Effector memory CD8-positive, alpha-beta T cell (primary cell): ENCODE measurements around the gene SS18.

ENCODE experiments used
- ATAC-seq: fragments of 150-1000 bp; cut with Tn5 transposase; replicated peaks from 2 replicates; pipeline ENCODE4 v1.10.0; 2021; ENCODE audit warnings: mild to moderate bottlenecking, moderate library complexity
- DNase-seq, 3 experiments: peaks; one replicate each; pipeline ENCODE4 v3.0.0; 2021
- H3K27ac Mint-ChIP-seq, 2 donors: one replicate each; pipeline ENCODE4 v1.8.0; 2022; ENCODE audit warnings: mild to moderate bottlenecking in 2 of 2, mixed read lengths in 2 of 2, moderate library complexity in 2 of 2
- H3K27me3 Mint-ChIP-seq, 2 donors: one replicate each; pipeline ENCODE4 v1.8.0; 2022; ENCODE audit warnings: mixed read lengths in 2 of 2
- H3K36me3 Mint-ChIP-seq: one replicate; pipeline ENCODE4 v1.8.0; 2022; ENCODE audit warnings: mild to moderate bottlenecking, moderate library complexity, mixed read lengths; ENCODE audit not compliant: insufficient read depth
- H3K4me1 Mint-ChIP-seq, 2 donors: one replicate each; pipeline ENCODE4 v1.8.0; 2022; ENCODE audit warnings: low read depth in 2 of 2, mixed read lengths in 2 of 2
- H3K4me3 Mint-ChIP-seq, 2 donors: one replicate each; pipeline ENCODE4 v1.8.0; 2022; ENCODE audit warnings: mild to moderate bottlenecking in 2 of 2, mixed read lengths in 2 of 2, moderate library complexity in 2 of 2
- H3K9me3 Mint-ChIP-seq, 2 donors: one replicate each; pipeline ENCODE4 v1.8.0; 2022; ENCODE audit warnings: mixed read lengths in 2 of 2

SS18 gene

GRCh38 chr18:26091047-26091630, 726 bp upstream of the SS18 start:
- no peak for DNase-seq

GRCh38 chr18:26089293-26090129, 902 bp downstream of the SS18 start:
- Mint-ChIP-seq H3K27ac (peak overlapping the region; percentile 96), H3K36me3 (peaks cover 19% of the 10 kb centered on the region), H3K4me3 (peak overlapping the region; percentile 89 to 95), H3K9me3 (no peaks in the 10 kb centered on the region), H3K4me1 (peaks cover 20 to 33% of the 10 kb centered on the region in 2 donors), H3K27me3 (no peaks in the 10 kb centered on the region)
- DNase-seq (peak in 2 of 3 experiments; percentile 0 to 5), ATAC-seq (no peak)

More at GRCh38 chr18:26091047-26091630, 726 bp upstream of the SS18 start:
- peaks cover 20 to 33% of the 10 kb centered on the region in 2 donors for H3K4me1 Mint-ChIP-seq
- ATAC-seq: peak; percentile 28
- H3K36me3 Mint-ChIP-seq: peaks cover 19% of the 10 kb centered on the region
- H3K4me3 Mint-ChIP-seq: peak overlapping the region; percentile 89 to 95
- no peaks in the 10 kb centered on the region for H3K27me3 Mint-ChIP-seq
- H3K9me3 Mint-ChIP-seq: no peaks in the 10 kb centered on the region
- peak overlapping the region; percentile 96 for H3K27ac Mint-ChIP-seq

- no peaks in the 10 kb centered on the region for H3K27me3 Mint-ChIP-seq
- DNase-seq (no peak), ATAC-seq (no peak)
- peaks cover 25 to 39% of the 10 kb centered on the region in 2 donors for H3K4me1 Mint-ChIP-seq
- peaks cover 22% of the 10 kb centered on the region for H3K36me3 Mint-ChIP-seq
- H3K4me3 Mint-ChIP-seq: peak overlapping the region; percentile 89 to 95
- H3K27ac Mint-ChIP-seq: peak overlapping the region in 1 of 2 donors; percentile 96
- H3K9me3 Mint-ChIP-seq: no peaks in the 10 kb centered on the region
These were observed 1.9 kb downstream of the SS18 start for GRCh38 chr18:26088487-26088886.

- ATAC-seq (no peak), DNase-seq (no peak)
- peaks cover 25 to 42% of the 10 kb centered on the region in 2 donors for H3K4me1 Mint-ChIP-seq
- peaks cover 22% of the 10 kb centered on the region for H3K36me3 Mint-ChIP-seq
- H3K4me3 Mint-ChIP-seq: no peak overlapping the region
- no peak overlapping the region for H3K27ac Mint-ChIP-seq
- H3K9me3 Mint-ChIP-seq: no peaks in the 10 kb centered on the region
- no peaks in the 10 kb centered on the region for H3K27me3 Mint-ChIP-seq
These were observed 3.5 kb downstream of the SS18 start for GRCh38 chr18:26086959-26087358.

- Mint-ChIP-seq H3K4me3 (no peak overlapping the region), H3K27ac (no peak overlapping the region), H3K36me3 (peaks cover 17% of the 10 kb centered on the region), H3K27me3 (no peaks in the 10 kb centered on the region), H3K9me3 (no peaks in the 10 kb centered on the region), H3K4me1 (peaks cover 19 to 39% of the 10 kb centered on the region in 2 donors)
- DNase-seq: no peak
- ATAC-seq: no peak
These were observed 5.4 kb downstream of the SS18 start for GRCh38 chr18:26085056-26085455.

- Mint-ChIP-seq H3K27me3 (no peaks in the 10 kb centered on the region), H3K4me3 (no peak overlapping the region), H3K36me3 (peaks cover 17% of the 10 kb centered on the region), H3K4me1 (peaks cover 10 to 26% of the 10 kb centered on the region in 2 donors), H3K27ac (no peak overlapping the region), H3K9me3 (no peaks in the 10 kb centered on the region)
- no peak for DNase-seq
- no peak for ATAC-seq
These were observed 7.3 kb downstream of the SS18 start for GRCh38 chr18:26083099-26083498.

- H3K36me3 Mint-ChIP-seq: peaks cover 19% of the 10 kb centered on the region
- no peak overlapping the region for H3K4me3 Mint-ChIP-seq
- DNase-seq (no peak), ATAC-seq (no peak)
- no peak overlapping the region for H3K27ac Mint-ChIP-seq
- H3K4me1 Mint-ChIP-seq: peaks cover 10 to 23% of the 10 kb centered on the region in 2 donors
- no peaks in the 10 kb centered on the region for H3K27me3 Mint-ChIP-seq
- H3K9me3 Mint-ChIP-seq: no peaks in the 10 kb centered on the region
These were observed 7.9 kb downstream of the SS18 start for GRCh38 chr18:26082475-26082874.

GRCh38 chr18:26074246-26074645, 16.2 kb downstream of the SS18 start:
- no peak for ATAC-seq
- H3K27me3 Mint-ChIP-seq: no peaks in the 10 kb centered on the region

GRCh38 chr18:26073758-26074157, 16.7 kb downstream of the SS18 start:
- ATAC-seq (no peak), DNase-seq (no peak)
- Mint-ChIP-seq H3K36me3 (peaks cover 56% of the 10 kb centered on the region), H3K27me3 (no peaks in the 10 kb centered on the region), H3K9me3 (no peaks in the 10 kb centered on the region), H3K4me1 (peaks cover 9 to 39% of the 10 kb centered on the region in 2 donors), H3K27ac (peak overlapping the region in 1 of 2 donors; percentile 26), H3K4me3 (no peak overlapping the region)

More at GRCh38 chr18:26074246-26074645, 16.2 kb downstream of the SS18 start:
- H3K9me3 Mint-ChIP-seq: no peaks in the 10 kb centered on the region
- peaks cover 56% of the 10 kb centered on the region for H3K36me3 Mint-ChIP-seq
- DNase-seq: no peak
- no peak overlapping the region for H3K4me3 Mint-ChIP-seq
- peak overlapping the region in 1 of 2 donors; percentile 26 for H3K27ac Mint-ChIP-seq
- peaks cover 9 to 39% of the 10 kb centered on the region in 2 donors for H3K4me1 Mint-ChIP-seq

- no peak for DNase-seq
- peaks cover 55% of the 10 kb centered on the region for H3K36me3 Mint-ChIP-seq
- no peak for ATAC-seq
- peaks cover 13 to 39% of the 10 kb centered on the region in 2 donors for H3K4me1 Mint-ChIP-seq
- H3K9me3 Mint-ChIP-seq: no peaks in the 10 kb centered on the region
- no peaks in the 10 kb centered on the region for H3K27me3 Mint-ChIP-seq
- H3K4me3 Mint-ChIP-seq: no peak overlapping the region
- no peak overlapping the region for H3K27ac Mint-ChIP-seq
These were observed 18.7 kb downstream of the SS18 start for GRCh38 chr18:26071725-26072124.

- Mint-ChIP-seq H3K36me3 (peaks cover 53% of the 10 kb centered on the region), H3K27ac (peak overlapping the region in 1 of 2 donors; percentile 46), H3K9me3 (no peaks in the 10 kb centered on the region), H3K4me3 (no peak overlapping the region), H3K27me3 (no peaks in the 10 kb centered on the region), H3K4me1 (peaks cover 12 to 36% of the 10 kb centered on the region in 2 donors)
- DNase-seq (no peak), ATAC-seq (no peak)
These were observed 19.4 kb downstream of the SS18 start for GRCh38 chr18:26071020-26071419.

- Mint-ChIP-seq H3K36me3 (peaks cover 56% of the 10 kb centered on the region), H3K27ac (peak overlapping the region in 1 of 2 donors; percentile 22), H3K27me3 (no peaks in the 10 kb centered on the region), H3K9me3 (no peaks in the 10 kb centered on the region), H3K4me1 (peaks cover 9 to 34% of the 10 kb centered on the region in 2 donors), H3K4me3 (no peak overlapping the region)
- DNase-seq (no peak), ATAC-seq (no peak)
These were observed 31.1 kb downstream of the SS18 start for GRCh38 chr18:26059357-26059756.

- peaks cover 9 to 37% of the 10 kb centered on the region in 2 donors for H3K4me1 Mint-ChIP-seq
- DNase-seq (no peak), ATAC-seq (no peak)
- H3K36me3 Mint-ChIP-seq: peaks cover 56% of the 10 kb centered on the region
- no peak overlapping the region for H3K4me3 Mint-ChIP-seq
- peak overlapping the region in 1 of 2 donors; percentile 4 for H3K27ac Mint-ChIP-seq
- no peaks in the 10 kb centered on the region for H3K27me3 Mint-ChIP-seq
- H3K9me3 Mint-ChIP-seq: no peaks in the 10 kb centered on the region
These were observed 33.1 kb downstream of the SS18 start for GRCh38 chr18:26057344-26057773.

GRCh38 chr18:26056291-26056690, 34.1 kb downstream of the SS18 start:
- Mint-ChIP-seq H3K4me3 (no peak overlapping the region), H3K4me1 (peaks cover 11 to 31% of the 10 kb centered on the region in 2 donors), H3K27ac (peak overlapping the region in 1 of 2 donors; percentile 18), H3K9me3 (no peaks in the 10 kb centered on the region), H3K36me3 (peaks cover 54% of the 10 kb centered on the region), H3K27me3 (no peaks in the 10 kb centered on the region)
- ATAC-seq: no peak
- DNase-seq: no peak
